Panc1 (cell line): Measurements from ENCODE around the gene PERCC1. TPM values are rescaled to one million over a fixed set of nuclear protein-coding genes. Genes with fewer than 3 reads are reported as not detected.

Source experiments
- ATAC-seq: fragments of 200-7000 bp; cut with Tn5 transposase; 2 replicates; pipeline ENCODE4 v1.9.1; 2020; ENCODE audit warnings: mild to moderate bottlenecking, moderate library complexity
- BruUV-seq: library from RNA; stranded (reverse); fragments of 400-500 nt; replicated peaks from 2 replicates; lab custom pipeline; 2021; lab: Mats Ljungman, UMichigan
- CTCF ChIA-PET: fragments of 300-600 bp; sonication (Branson Sonifier 250); formaldehyde crosslinking; loops from one replicate; lab custom pipeline; 2022; ENCODE audit warnings: antibody characterized with exemption; lab: Charles Lee
- POLR2A ChIA-PET: fragments of 300-600 bp; sonication (Branson Sonifier 250); formaldehyde crosslinking; loops from one replicate; lab custom pipeline; 2022; ENCODE audit warnings: antibody characterized with exemption; lab: Charles Lee
- DNase-seq: peaks from one replicate; pipeline ENCODE4 v3.0.0-alpha.2; 2010; ENCODE audit warnings: low read depth, low spot score
- H3K27ac ChIP-seq: 2 replicates; pipeline ENCODE4 v1.5.1; 2011; ENCODE audit warnings: mild to moderate bottlenecking, low read length, inconsistent platforms
- H3K27me3 ChIP-seq: fragments of 200-500 bp; sonication (Bioruptor generic); 2 replicates; pipeline ENCODE4 v1.6.0; 2014; ENCODE audit warnings: low read length, inconsistent platforms; ENCODE audit not compliant: control insufficient read depth, insufficient read depth
- H3K36me3 ChIP-seq: fragments of 200-500 bp; sonication (Bioruptor generic); 2 replicates; pipeline ENCODE4 v1.5.1; 2014; ENCODE audit warnings: inconsistent platforms, mild to moderate bottlenecking, low read length, moderate library complexity; ENCODE audit not compliant: control insufficient read depth, insufficient read depth
- H3K4me1 ChIP-seq: 2 replicates; pipeline ENCODE4 v1.5.1; 2011; ENCODE audit warnings: inconsistent platforms, mild to moderate bottlenecking, low read length, moderate library complexity; ENCODE audit not compliant: control insufficient read depth, insufficient read depth
- H3K4me3 ChIP-seq, 2 experiments: 2 replicates each; pipeline ENCODE4 v1.5.1; 2011 to 2012; ENCODE audit warnings: low read depth in 2 of 2, low read length in 2 of 2, mild to moderate bottlenecking in 2 of 2, inconsistent platforms in 1 of 2, moderate library complexity in 1 of 2
- H3K9me3 ChIP-seq: fragments of 200-500 bp; sonication (Bioruptor generic); 2 replicates; pipeline ENCODE4 v1.5.1; 2014; ENCODE audit warnings: low read depth, mild to moderate bottlenecking, inconsistent platforms, low read length, moderate library complexity; ENCODE audit not compliant: control insufficient read depth, insufficient read depth
- POLR2AphosphoS5 ChIP-seq: IDR thresholded peaks from 2 replicates; pipeline ENCODE4 v1.6.1; 2012; ENCODE audit warnings: mild to moderate bottlenecking, low read depth, low read length, moderate library complexity
- SIN3A ChIP-seq: IDR thresholded peaks from 2 replicates; pipeline ENCODE4 v1.6.1; 2012; ENCODE audit warnings: low read depth, mild to moderate bottlenecking, low read length, moderate library complexity, borderline replicate concordance; ENCODE audit not compliant: insufficient read depth
- TCF7L2 ChIP-seq: IDR thresholded peaks from 2 replicates; pipeline ENCODE4 v1.6.1; 2011; ENCODE audit warnings: mild to moderate bottlenecking, low read depth, low read length, inconsistent platforms
- in situ Hi-C: cut with HindIII; loops from 2 replicates; pipeline ENCODE4 v1.10.0; 2016; ENCODE audit warnings: low sequenced_read_pairs, low pct_unique_long_range_greater_than_20kb
- intact Hi-C: fragments of 100-400 bp; cut with micrococcal nuclease; formaldehyde crosslinking; loops from one replicate; pipeline ENCODE4 v1.10.0; 2022; ENCODE audit not compliant: unreplicated experiment
- total RNA-seq: library from RNA; stranded (reverse); gene quantifications from one replicate; pipeline ENCODE4 v1.2.1, GENCODE V29; 2021; ENCODE audit not compliant: unreplicated experiment
- TF ChIP-seq, protein P1 (sequence below): fragments of 450-650 bp; IDR thresholded peaks from 2 replicates; pipeline ENCODE4 v1.5.1; 2017; ENCODE audit warnings: mild to moderate bottlenecking
- TF ChIP-seq, protein P2 (sequence below), 2 experiments: IDR thresholded peaks; 2 replicates each; pipeline ENCODE4 v1.6.1; 2011 to 2012; ENCODE audit warnings: low read depth in 2 of 2, control low read depth in 1 of 2, low read length in 1 of 2, mild to moderate bottlenecking in 1 of 2, moderate library complexity in 1 of 2; ENCODE audit not compliant: insufficient read depth in 1 of 2

The PERCC1 gene
- total RNA-seq, 1 experiment from 2014 or later: not detected

DNA sequence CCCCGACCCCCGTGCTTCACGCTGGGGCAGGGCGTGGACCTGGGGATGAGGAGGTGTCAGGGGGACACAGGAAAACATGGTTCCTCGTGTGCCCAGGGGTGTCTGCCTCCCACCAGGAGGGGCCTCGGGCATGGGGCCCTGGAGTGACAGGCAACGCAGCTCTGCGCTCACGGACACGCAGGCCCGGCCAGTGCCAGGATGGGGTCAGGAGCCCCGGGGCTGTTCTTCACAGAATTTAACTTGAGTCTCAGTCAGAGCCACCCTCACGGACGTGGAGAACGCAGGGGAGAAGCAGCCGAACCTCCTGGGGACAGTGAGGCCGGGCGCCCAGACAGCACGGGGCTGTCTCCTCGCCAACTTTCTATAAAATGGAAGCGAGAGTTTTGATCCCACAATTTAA, 33.1 kb upstream of the PERCC1 start:
- no peak overlapping the region for H3K4me3 ChIP-seq
- H3K27me3 ChIP-seq: no peaks in the 10 kb centered on the region
- intact Hi-C loops (no loop called here), in situ Hi-C loops (no loop called here)
- ATAC-seq (no peak), DNase-seq (no peak)
- no peak overlapping the region for H3K27ac ChIP-seq
- no TSS peak for BruUV-seq
- no peak for TF ChIP-seq SIN3A
- no peak for TF ChIP-seq POLR2AphosphoS5
- TF ChIP-seq TCF7L2: no peak
- TF ChIP-seq, protein P1, sequence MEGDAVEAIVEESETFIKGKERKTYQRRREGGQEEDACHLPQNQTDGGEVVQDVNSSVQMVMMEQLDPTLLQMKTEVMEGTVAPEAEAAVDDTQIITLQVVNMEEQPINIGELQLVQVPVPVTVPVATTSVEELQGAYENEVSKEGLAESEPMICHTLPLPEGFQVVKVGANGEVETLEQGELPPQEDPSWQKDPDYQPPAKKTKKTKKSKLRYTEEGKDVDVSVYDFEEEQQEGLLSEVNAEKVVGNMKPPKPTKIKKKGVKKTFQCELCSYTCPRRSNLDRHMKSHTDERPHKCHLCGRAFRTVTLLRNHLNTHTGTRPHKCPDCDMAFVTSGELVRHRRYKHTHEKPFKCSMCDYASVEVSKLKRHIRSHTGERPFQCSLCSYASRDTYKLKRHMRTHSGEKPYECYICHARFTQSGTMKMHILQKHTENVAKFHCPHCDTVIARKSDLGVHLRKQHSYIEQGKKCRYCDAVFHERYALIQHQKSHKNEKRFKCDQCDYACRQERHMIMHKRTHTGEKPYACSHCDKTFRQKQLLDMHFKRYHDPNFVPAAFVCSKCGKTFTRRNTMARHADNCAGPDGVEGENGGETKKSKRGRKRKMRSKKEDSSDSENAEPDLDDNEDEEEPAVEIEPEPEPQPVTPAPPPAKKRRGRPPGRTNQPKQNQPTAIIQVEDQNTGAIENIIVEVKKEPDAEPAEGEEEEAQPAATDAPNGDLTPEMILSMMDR: no peak
- TF ChIP-seq, protein P2, sequence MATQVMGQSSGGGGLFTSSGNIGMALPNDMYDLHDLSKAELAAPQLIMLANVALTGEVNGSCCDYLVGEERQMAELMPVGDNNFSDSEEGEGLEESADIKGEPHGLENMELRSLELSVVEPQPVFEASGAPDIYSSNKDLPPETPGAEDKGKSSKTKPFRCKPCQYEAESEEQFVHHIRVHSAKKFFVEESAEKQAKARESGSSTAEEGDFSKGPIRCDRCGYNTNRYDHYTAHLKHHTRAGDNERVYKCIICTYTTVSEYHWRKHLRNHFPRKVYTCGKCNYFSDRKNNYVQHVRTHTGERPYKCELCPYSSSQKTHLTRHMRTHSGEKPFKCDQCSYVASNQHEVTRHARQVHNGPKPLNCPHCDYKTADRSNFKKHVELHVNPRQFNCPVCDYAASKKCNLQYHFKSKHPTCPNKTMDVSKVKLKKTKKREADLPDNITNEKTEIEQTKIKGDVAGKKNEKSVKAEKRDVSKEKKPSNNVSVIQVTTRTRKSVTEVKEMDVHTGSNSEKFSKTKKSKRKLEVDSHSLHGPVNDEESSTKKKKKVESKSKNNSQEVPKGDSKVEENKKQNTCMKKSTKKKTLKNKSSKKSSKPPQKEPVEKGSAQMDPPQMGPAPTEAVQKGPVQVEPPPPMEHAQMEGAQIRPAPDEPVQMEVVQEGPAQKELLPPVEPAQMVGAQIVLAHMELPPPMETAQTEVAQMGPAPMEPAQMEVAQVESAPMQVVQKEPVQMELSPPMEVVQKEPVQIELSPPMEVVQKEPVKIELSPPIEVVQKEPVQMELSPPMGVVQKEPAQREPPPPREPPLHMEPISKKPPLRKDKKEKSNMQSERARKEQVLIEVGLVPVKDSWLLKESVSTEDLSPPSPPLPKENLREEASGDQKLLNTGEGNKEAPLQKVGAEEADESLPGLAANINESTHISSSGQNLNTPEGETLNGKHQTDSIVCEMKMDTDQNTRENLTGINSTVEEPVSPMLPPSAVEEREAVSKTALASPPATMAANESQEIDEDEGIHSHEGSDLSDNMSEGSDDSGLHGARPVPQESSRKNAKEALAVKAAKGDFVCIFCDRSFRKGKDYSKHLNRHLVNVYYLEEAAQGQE (IDR thresholded peaks at IDR 0.05; ENCODE audit: insufficient read depth in 1 of 2, low read depth in 2 of 2, low read length in 1 of 2): no peak
- no peaks in the 10 kb centered on the region for H3K4me1 ChIP-seq
- no peaks in the 10 kb centered on the region for H3K36me3 ChIP-seq
- no peaks in the 10 kb centered on the region for H3K9me3 ChIP-seq
- POLR2A ChIA-PET: no interaction called here
- CTCF ChIA-PET: no interaction called here

DNA sequence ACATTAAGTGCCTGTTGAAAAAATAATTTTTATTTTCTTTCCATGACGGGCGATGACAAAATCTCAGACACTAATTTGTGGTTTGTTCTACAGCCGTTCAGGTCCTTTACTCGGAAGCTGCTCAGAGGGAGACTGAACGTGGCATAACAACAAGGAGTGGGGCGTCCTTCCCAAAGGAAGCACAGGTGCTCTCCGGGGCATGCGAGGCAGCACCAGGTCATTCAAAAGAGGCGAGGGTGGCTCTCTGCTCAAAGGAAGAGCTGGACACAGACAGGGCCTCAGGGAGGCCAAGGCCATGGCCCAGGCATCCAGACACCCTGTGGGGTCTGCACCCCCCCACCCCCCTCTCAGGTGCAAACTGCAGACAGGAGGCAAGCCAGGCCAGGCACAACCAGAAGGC, 32.5 kb upstream of the PERCC1 start:
- Histone ChIP-seq H3K4me1 (no peaks in the 10 kb centered on the region), H3K36me3 (no peaks in the 10 kb centered on the region), H3K27ac (no peak overlapping the region), H3K9me3 (no peaks in the 10 kb centered on the region), H3K27me3 (no peaks in the 10 kb centered on the region), H3K4me3 (no peak overlapping the region)
- TF ChIP-seq, protein P2 (IDR thresholded peaks at IDR 0.05; ENCODE audit: insufficient read depth in 1 of 2, low read depth in 2 of 2, low read length in 1 of 2): no peak
- no peak for TF ChIP-seq POLR2AphosphoS5
- no peak for TF ChIP-seq SIN3A
- TF ChIP-seq TCF7L2: no peak
- TF ChIP-seq, protein P1: no peak
- in situ Hi-C loops: no loop called here
- BruUV-seq: no TSS peak
- ChIA-PET POLR2A (no interaction called here), CTCF (no interaction called here)
- intact Hi-C loops: no loop called here
- DNase-seq: no peak
- ATAC-seq: no peak
